Activated T-cell treated with anti-CD3 and anti-CD28 coated beads for 24 hours (primary cell): ENCODE results near the gene KCNAB2.
A peak's percentile ranks its signal among the peaks of the same experiment; 100 is the strongest.
"Not testable (repeated sequence)": the region's sequence is repeated elsewhere in the genome, so short reads cannot be mapped to it uniquely, and the experiment has no call there.

Source experiments
- DNase-seq: peaks from one replicate; pipeline ENCODE4 v3.0.0-alpha.2; 2020; ENCODE audit warnings: low read depth

Gene KCNAB2

GRCh38 chr1:6010554-6010953, 35.1 kb upstream of the KCNAB2 start:
- DNase-seq = no peak

GRCh38 chr1:6011161-6011945, 34.3 kb upstream of the KCNAB2 start:
- DNase-seq = no peak

GRCh38 chr1:6011946-6012258, 33.8 kb upstream of the KCNAB2 start:
- no peak for DNase-seq

GRCh38 chr1:6012529-6013318, 33.0 kb upstream of the KCNAB2 start:
- DNase-seq = no peak

- no peak for DNase-seq
Measured at GRCh38 chr1:6013491-6013890, 32.2 kb upstream of the KCNAB2 start.

- no peak for DNase-seq
Measured at GRCh38 chr1:6014130-6014999, 31.3 kb upstream of the KCNAB2 start.

- DNase-seq = no peak
Measured at GRCh38 chr1:6016191-6016865, 29.4 kb upstream of the KCNAB2 start.

GRCh38 chr1:6017654-6018053, 28.0 kb upstream of the KCNAB2 start:
- DNase-seq = not testable (repeated sequence)

GRCh38 chr1:6019166-6019845, 26.4 kb upstream of the KCNAB2 start:
- DNase-seq = no peak

- no peak for DNase-seq
Measured at GRCh38 chr1:6022193-6022592, 23.5 kb upstream of the KCNAB2 start.

GRCh38 chr1:6023346-6023745, 22.3 kb upstream of the KCNAB2 start:
- no peak for DNase-seq

- no peak for DNase-seq
Measured at GRCh38 chr1:6024376-6024775, 21.3 kb upstream of the KCNAB2 start.

GRCh38 chr1:6025269-6026094, 20.2 kb upstream of the KCNAB2 start:
- DNase-seq = no peak

- peak; percentile 92 for DNase-seq
Measured at GRCh38 chr1:6026095-6026809, 19.4 kb upstream of the KCNAB2 start.

GRCh38 chr1:6027591-6027990, 18.1 kb upstream of the KCNAB2 start:
- DNase-seq = no peak

GRCh38 chr1:6028042-6028850, 17.4 kb upstream of the KCNAB2 start:
- peak; percentile 47 for DNase-seq

GRCh38 chr1:6029351-6029750, 16.3 kb upstream of the KCNAB2 start:
- DNase-seq = no peak

- no peak for DNase-seq
Measured at GRCh38 chr1:6030132-6030531, 15.6 kb upstream of the KCNAB2 start.
